ENCODE data around the gene VSIG4. TPM values are rescaled to one million over a fixed set of nuclear protein-coding genes. Genes with fewer than 3 reads are reported as not detected.
A peak's percentile ranks its signal among the peaks of the same experiment; 100 is the strongest.
"Not testable (repeated sequence)": the region's sequence is repeated elsewhere in the genome, so short reads cannot be mapped to it uniquely, and the experiment has no call there.

The VSIG4 gene
- total RNA-seq, 1 experiment from 2014 or later = not detected

DNA sequence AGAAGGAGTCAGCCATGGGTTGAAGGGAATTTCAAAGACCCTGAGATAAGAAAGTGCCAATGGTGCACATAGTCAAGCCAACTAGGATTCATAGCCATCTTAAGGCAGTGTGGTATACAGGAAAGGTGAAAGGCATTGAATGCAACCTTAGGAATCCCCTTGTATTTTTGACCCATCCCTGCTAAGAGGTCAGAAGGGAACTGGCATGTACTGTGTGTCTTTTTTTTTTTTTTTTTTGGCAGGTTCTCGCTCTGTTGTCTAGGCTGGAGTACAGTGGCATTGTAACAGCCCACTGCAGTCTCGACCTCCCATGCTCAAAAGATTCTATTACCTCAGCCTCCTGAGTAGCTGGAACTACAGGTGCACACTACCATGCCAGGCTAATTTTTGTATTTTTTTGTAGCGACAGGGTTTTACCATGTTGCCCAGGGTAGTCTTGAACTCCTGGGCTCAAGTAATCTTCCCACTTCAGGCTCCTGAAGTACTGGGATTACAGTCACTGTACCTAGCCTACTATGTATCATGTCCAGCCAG lies 40.8 kb downstream of the VSIG4 start:
- DNase-seq (ENCODE audit: low read depth, low spot score) = no peak
- in situ Hi-C loops (cut with HindIII; ENCODE audit: low pct_unique_long_range_greater_than_20kb, low sequenced_read_pairs) = no loop called here

DNA sequence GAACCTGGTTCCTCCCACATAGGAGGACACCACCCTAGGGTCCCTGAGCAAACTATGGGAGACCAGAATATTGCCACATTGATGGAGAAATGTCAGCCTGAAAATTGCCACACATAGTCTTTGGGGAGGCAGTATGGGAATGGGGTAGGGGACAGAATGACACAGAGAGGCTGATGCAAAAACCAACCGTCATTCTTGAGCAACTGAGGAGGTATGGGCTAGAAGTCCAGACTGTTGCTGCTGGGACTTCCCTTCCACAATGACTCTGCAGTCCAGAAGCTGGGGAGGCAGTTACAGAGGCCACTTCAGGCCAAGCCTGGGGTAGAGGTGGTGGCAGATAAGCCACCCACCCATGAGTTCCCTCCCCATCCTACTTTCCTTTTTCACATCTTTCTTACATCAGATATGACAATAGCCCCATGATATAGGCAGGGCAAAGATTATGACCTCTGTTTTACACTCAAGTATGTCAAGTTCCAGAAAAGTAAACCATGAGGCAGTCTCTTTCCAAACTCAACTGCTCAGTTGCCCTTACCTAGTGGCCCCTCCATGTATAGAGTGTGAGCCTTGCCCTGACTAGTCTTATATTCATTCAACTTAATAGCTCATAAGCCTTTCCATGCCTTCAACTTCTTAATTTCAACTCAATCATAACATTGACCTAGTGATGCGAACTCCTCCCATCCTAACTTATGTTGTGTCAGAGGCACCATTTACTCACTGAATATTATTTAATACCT lies 41.7 kb downstream of the VSIG4 start:
- in situ Hi-C loops (cut with HindIII; ENCODE audit: low pct_unique_long_range_greater_than_20kb, low sequenced_read_pairs) = no loop called here
- DNase-seq (ENCODE audit: low read depth, low spot score) = no peak

DNA sequence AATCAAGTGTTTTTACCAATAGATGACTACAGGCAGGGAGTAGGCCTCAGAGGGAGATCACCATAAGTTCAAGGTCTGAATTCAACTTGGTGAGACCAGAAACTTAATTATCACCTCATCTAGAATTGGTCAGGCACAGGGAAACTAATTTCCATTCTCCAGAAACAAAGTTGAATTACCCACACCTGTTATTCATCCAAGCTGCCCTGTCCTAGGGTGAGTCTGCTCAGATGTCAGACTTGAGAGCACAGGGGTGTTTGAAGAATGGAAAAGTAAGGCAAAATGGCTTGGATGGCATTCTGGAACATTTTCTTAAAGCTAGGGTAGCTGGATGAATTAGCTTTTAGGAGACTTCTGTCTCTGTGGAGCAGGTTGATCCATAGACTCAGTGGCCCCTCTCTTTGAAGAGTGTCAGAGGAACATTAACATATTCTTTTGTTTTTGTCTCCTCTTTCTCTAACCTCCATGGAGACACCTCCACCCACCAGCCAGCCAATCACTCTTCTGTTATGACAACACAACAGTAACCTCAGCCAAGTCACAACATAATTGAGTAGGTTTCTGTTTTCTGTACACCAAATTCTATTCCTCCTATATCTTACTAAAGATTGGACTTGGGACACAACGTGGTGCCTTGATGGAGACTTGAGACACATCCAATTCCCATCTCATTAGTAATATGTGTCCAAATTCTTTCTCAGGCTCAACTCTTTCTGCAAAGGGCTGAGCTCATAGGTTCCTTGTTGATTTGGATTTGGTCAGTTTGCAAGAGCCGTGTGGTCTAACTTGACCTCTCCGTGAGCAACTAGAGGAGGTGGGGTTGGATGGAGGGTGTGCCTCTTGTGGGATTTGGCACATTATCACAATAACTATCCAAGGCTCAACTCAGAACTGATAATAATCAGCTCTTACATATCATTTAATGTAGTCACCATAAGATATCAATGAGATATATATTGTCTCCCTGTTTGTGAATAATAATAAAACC lies 45.1 kb downstream of the VSIG4 start:
- in situ Hi-C loops (cut with HindIII; ENCODE audit: low pct_unique_long_range_greater_than_20kb, low sequenced_read_pairs) = no loop called here
- no peak for DNase-seq (ENCODE audit: low read depth, low spot score)

DNA sequence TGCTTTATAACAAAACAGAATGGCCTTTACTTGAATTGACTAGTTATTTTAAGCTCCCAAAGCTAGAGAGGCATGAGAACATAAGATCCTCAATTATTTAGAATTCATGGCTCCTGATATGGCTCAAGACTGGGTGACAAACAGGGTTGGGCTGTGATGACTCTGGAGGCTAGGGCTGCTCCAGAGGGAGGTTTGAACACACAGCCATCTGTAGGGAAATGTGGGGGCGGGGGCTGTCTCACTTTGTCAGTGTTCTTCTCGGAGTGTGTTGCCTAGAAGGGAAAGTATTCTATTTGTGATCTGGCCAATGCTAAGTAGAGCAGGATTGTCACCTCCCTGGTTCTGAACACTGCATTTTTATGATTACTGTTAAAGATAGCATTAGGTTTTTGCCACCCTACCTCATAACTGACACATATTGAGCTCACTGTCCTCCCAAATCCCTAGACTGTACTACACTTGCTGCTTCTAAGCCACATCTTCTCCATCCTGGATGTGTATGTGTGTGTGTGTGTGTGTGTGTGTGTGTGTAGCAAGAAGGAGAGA lies 45.9 kb downstream of the VSIG4 start:
- in situ Hi-C loops (cut with HindIII; ENCODE audit: low pct_unique_long_range_greater_than_20kb, low sequenced_read_pairs) = no loop called here
- DNase-seq (ENCODE audit: low read depth, low spot score) = no peak

DNA sequence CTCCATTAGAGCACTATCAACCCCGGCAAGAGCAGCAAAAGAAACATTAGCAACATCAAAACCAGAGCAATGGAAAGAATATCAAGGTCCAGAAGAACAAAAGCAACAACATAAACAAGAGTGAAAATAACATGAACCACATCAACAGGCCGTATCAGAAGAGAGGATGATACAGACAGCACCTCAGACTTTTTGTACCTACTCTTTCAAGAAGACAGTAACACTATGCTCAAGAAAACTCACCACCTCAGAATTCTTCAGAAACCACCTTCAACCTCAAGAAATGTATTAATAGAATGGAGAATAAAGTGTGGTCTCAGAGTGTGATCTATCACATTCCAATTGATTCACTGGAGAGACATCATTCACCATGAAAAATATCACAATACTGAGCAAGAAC lies 46.5 kb downstream of the VSIG4 start:
- in situ Hi-C loops (cut with HindIII; ENCODE audit: low pct_unique_long_range_greater_than_20kb, low sequenced_read_pairs) = no loop called here

DNA sequence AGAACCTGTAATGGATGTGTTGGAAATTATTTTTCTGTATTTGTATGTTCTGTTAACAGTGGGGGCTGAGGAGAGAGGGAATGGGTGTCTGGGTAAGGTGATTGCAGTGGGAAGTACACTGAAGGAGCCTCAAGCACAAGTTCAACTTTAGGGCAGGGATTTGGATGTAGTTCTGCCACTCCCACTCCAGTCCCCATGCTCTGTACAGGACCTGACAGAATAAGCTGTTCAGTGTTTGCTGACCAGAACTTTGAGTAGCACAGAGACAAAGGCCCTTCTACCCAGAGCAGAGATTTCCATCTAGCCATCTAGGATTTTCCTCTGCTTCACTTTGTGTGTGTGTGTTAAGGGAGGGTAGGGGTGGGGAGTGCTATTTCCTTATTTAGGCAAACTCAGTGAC lies 49.2 kb downstream of the VSIG4 start:
- DNase-seq (ENCODE audit: low read depth, low spot score) = no peak
- in situ Hi-C loops (cut with HindIII; ENCODE audit: low pct_unique_long_range_greater_than_20kb, low sequenced_read_pairs) = no loop called here

More for the DNA sequence above, 46.5 kb downstream of the VSIG4 start:
- DNase-seq (ENCODE audit: low read depth, low spot score) = no peak

DNA sequence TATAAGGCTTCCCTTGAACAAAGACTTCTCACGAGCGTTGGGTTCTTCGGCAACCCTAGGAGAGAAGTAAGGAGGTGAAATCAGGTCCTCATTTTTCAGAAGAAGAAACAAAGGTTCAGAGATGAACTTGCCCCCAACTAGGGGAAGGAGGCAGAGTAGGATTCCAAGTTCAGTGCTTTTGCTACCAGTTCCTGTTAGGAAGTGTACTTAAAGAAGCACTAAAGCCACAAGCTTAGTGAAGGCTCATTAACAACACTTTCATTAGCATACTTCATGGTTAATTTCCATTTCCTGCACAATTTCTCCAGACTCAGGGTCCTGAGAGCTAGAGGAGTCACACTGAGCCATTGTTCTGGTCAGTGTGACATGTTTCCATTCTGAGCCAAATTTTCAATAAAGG lies 52.1 kb downstream of the VSIG4 start:
- in situ Hi-C loops (cut with HindIII; ENCODE audit: low pct_unique_long_range_greater_than_20kb, low sequenced_read_pairs) = no loop called here
- no peak for DNase-seq (ENCODE audit: low read depth, low spot score)

DNA sequence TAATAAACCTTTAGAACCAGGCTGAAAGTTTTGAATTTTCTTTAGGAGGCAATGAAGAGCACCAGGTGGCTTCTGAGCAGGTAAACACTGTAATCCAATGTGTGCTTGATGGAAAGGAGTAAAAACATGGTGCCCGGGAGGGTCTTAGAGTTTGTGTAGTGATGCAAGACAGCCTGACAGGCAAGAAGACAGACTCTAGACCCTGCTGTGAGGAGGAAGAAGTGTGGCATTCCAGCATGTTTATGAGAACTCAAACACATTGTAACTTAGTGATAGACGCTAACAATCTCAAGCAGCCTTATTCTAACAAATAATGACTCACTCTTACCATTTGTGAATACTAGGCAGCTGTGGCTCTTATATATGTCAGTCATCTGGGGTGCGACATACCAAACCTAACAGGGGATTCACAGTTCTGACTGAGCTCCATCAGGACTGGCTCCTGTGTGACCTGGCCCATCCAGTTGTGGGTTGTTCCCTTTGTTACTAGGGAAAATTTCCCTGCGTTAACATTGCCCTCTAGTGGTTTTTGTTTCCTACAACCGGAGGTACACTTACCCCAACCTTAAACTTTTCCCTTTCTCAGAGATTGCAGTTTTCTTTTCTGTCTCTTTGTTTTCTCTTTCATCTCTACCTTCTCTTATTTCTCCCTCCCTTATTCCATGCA lies 53.8 kb downstream of the VSIG4 start:
- DNase-seq (ENCODE audit: low read depth, low spot score) = peak; percentile 61
- in situ Hi-C loops (cut with HindIII; ENCODE audit: low pct_unique_long_range_greater_than_20kb, low sequenced_read_pairs) = no loop called here

DNA sequence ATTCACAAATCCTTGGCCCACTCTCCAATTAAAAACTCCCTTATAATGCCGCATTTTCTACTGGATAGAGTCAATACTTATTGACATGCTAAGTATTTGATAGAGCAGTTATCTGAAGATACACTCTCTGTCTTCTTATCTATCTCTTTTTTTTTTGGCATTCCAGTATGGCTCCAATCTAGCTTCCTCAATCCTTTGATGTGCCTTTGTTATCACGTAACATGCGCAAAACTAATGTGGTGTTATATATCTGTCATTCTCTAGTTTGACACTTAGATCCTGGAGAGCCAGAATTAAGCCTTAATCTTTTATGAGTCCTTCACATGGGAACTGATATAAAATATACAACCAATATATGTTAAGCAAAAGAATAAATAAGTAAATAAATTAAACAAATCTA lies 54.7 kb downstream of the VSIG4 start:
- no peak for DNase-seq (ENCODE audit: low read depth, low spot score)
- in situ Hi-C loops (cut with HindIII; ENCODE audit: low pct_unique_long_range_greater_than_20kb, low sequenced_read_pairs) = no loop called here

DNA sequence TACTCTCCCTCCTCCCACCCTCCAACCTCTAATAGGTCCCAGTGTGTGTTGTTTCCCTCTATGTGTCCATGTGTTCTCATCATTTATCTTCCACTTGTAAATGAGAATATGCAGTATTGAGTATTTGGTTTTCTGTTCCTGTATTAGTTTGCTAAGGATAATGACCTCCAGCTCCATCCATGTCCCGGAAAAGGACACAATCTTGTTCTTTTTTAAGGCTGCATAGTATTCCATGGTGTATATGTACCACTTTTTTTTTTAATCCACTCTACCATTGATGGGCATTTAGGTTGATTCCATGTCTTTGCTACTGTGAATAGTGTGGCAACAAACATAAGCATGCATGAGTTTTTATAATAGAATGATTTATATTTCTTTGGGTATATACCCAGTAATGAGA lies 62.7 kb downstream of the VSIG4 start:
- in situ Hi-C loops (cut with HindIII; ENCODE audit: low pct_unique_long_range_greater_than_20kb, low sequenced_read_pairs) = not testable (repeated sequence)

DNA sequence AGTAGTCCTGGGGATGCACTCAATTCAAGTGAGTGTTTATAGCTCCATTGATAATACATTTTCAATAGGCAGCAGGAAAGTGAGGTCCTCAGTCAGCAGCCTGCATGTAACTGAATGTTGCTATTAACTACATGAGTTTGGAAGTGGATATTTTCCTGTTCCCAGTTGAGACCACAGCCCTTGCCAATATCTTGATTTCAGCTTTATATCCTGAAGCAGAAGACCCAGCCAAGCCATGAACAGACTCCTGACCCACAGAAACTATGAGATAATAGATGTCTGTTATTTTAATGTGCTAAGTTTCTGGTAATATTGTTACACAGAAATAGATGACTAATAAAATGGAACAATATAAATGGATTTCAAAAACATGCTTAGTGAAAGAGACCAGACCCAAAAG lies 63.7 kb downstream of the VSIG4 start:
- no peak for DNase-seq (ENCODE audit: low read depth, low spot score)
- in situ Hi-C loops (cut with HindIII; ENCODE audit: low pct_unique_long_range_greater_than_20kb, low sequenced_read_pairs) = no loop called here

More for the DNA sequence above, 62.7 kb downstream of the VSIG4 start:
- DNase-seq (ENCODE audit: low read depth, low spot score) = not testable (repeated sequence)

DNA sequence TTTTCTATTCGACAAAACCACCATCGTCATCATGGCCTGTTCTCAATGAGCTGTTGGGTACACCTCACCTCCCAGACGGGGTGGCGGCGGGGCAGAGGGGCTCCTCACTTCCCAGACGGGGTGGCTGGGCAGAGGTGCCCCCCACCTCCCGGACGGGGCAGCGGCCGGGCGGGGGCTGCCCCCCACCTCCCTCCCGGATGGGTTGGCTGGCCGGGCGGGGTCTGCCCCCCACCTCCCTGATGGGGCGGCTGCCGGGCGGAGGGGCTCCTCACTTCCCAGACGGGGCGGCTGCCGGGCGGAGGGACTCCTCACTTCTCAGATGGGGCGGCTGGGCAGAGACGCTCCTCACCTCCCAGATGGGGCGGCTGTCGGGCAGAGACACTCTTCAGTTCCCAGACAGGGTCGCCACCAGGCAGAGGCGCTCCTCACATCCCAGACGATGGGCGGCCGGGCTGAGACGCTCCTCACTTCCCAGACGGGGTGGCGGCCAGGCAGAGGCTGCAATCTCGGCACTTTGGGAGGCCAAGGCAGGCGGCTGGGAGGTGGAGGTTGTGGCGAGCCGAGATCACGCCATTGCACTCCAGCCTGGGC lies 64.6 kb downstream of the VSIG4 start:
- in situ Hi-C loops (cut with HindIII; ENCODE audit: low pct_unique_long_range_greater_than_20kb, low sequenced_read_pairs); DNase-seq (ENCODE audit: low read depth, low spot score): not testable (repeated sequence)

Other genes with a start within 250 kb of the VSIG4 start
- 0.11 and 0.29 TPM in 2 replicates for gene HEPH, start 124.2 kb upstream of the VSIG4 start, total RNA-seq (2014; rRNA removed; shearing (Covaris generic))

Data from SK-MEL-5 (cell line).